ENCODE data around the gene CKMT2.

The CKMT2 gene

GRCh38 chr5:81246697-81247096 lies 13.6 kb downstream of the CKMT2 start:
- no peak for DNase-seq (ENCODE audit: low read depth in 1 of 2, low spot score in 1 of 2)
- Histone ChIP-seq H3K27ac (replicated peaks) (no peak overlapping the region), H3K4me3 (replicated peaks; ENCODE audit: insufficient read depth, low read length) (no peak overlapping the region), H3K27me3 (ENCODE audit: insufficient read depth, poor library complexity, severe bottlenecking) (no peaks in the 10 kb centered on the region)
- TF ChIP-seq POLR2AphosphoS5 (IDR thresholded peaks at IDR 0.05; ENCODE audit: low read depth) (no peak), GABPA (IDR thresholded peaks at IDR 0.05; ENCODE audit: low read depth) (no peak), SPI1 (IDR thresholded peaks at IDR 0.05; ENCODE audit: borderline replicate concordance, low read depth) (no peak), REST (IDR thresholded peaks at IDR 0.05; ENCODE audit: insufficient replicate concordance, low read depth) (no peak), CTCF (IDR thresholded peaks at IDR 0.05; ENCODE audit: insufficient read depth, low read length) (no peak)

- Histone ChIP-seq H3K27me3 (ENCODE audit: insufficient read depth, poor library complexity, severe bottlenecking) (no peaks in the 10 kb centered on the region), H3K4me3 (replicated peaks; ENCODE audit: insufficient read depth, low read length) (no peak overlapping the region), H3K27ac (replicated peaks) (no peak overlapping the region)
- no peak for DNase-seq (ENCODE audit: low read depth in 1 of 2, low spot score in 1 of 2)
- TF ChIP-seq POLR2AphosphoS5 (IDR thresholded peaks at IDR 0.05; ENCODE audit: low read depth), result no peak
Measured at GRCh38 chr5:81247441-81247972, 14.4 kb downstream of the CKMT2 start.

GRCh38 chr5:81249240-81249639 lies 16.1 kb downstream of the CKMT2 start:
- TF ChIP-seq SPI1 (IDR thresholded peaks at IDR 0.05; ENCODE audit: borderline replicate concordance, low read depth) (no peak), CTCF (IDR thresholded peaks at IDR 0.05; ENCODE audit: insufficient read depth, low read length) (no peak), GABPA (IDR thresholded peaks at IDR 0.05; ENCODE audit: low read depth) (no peak), REST (IDR thresholded peaks at IDR 0.05; ENCODE audit: insufficient replicate concordance, low read depth) (no peak), POLR2AphosphoS5 (IDR thresholded peaks at IDR 0.05; ENCODE audit: low read depth) (no peak)
- H3K4me3 ChIP-seq (replicated peaks; ENCODE audit: insufficient read depth, low read length), result no peak overlapping the region
- no peak for DNase-seq (ENCODE audit: low read depth in 1 of 2, low spot score in 1 of 2)
- H3K27me3 ChIP-seq (ENCODE audit: insufficient read depth, poor library complexity, severe bottlenecking), result no peaks in the 10 kb centered on the region
- no peak overlapping the region for H3K27ac ChIP-seq (replicated peaks)

- Histone ChIP-seq H3K27ac (replicated peaks) (no peak overlapping the region), H3K27me3 (ENCODE audit: insufficient read depth, poor library complexity, severe bottlenecking) (no peaks in the 10 kb centered on the region), H3K4me3 (replicated peaks; ENCODE audit: insufficient read depth, low read length) (no peak overlapping the region)
- DNase-seq (ENCODE audit: low read depth in 1 of 2, low spot score in 1 of 2), result no peak
- TF ChIP-seq POLR2AphosphoS5 (IDR thresholded peaks at IDR 0.05; ENCODE audit: low read depth), result no peak
- TF ChIP-seq SPI1 (IDR thresholded peaks at IDR 0.05; ENCODE audit: borderline replicate concordance, low read depth), result no peak
- no peak for TF ChIP-seq GABPA (IDR thresholded peaks at IDR 0.05; ENCODE audit: low read depth)
- TF ChIP-seq CTCF (IDR thresholded peaks at IDR 0.05; ENCODE audit: insufficient read depth, low read length), result no peak
- no peak for TF ChIP-seq REST (IDR thresholded peaks at IDR 0.05; ENCODE audit: insufficient replicate concordance, low read depth)
Measured at GRCh38 chr5:81250004-81250403, 16.9 kb downstream of the CKMT2 start.

Measured in HL-60 (cell line).